A673 (cell line): ENCODE results near the gene TCAIM.
"Not testable (repeated sequence)": the region's sequence is repeated elsewhere in the genome, so short reads cannot be mapped to it uniquely, and the experiment has no call there.

Source experiments
- EZH2 ChIP-seq: fragments of 200-600 bp; sonication (generic); IDR thresholded peaks from 2 replicates; pipeline ENCODE4 v1.6.1; 2017; ENCODE audit warnings: borderline replicate concordance, low read depth, mild to moderate bottlenecking, mixed read lengths, antibody characterized with exemption, low read length; ENCODE audit not compliant: poor library complexity, severe bottlenecking
- TF ChIP-seq, protein P1 (sequence below): fragments of 300-800, 200-600 bp; sonication (generic); conservative IDR thresholded peaks from 2 replicates; pipeline ENCODE4 v1.5.1; 2017; ENCODE audit warnings: low read depth, mild to moderate bottlenecking, antibody characterized with exemption, low read length, moderate library complexity, mixed read lengths

DNA sequence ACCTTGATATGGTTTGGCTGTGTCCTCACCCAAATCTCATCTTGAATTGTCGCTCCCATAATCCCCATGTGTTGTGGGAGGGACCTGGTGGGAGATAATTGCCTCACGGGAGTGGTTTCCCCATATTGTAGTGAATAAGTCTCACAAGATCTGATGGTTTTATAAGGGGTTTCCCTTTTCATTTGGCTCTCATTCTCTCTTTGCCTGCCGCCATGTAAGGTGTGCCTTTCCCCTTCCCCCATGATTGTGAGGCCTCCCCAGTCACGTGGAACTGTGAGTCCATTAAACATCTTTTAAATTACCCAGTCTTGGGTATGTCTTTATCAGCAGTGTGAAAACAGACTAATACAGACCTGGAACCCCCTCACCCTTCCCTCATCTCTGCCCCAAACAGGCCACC is 79.6 kb downstream of the TCAIM start:
- TF ChIP-seq, protein P1, sequence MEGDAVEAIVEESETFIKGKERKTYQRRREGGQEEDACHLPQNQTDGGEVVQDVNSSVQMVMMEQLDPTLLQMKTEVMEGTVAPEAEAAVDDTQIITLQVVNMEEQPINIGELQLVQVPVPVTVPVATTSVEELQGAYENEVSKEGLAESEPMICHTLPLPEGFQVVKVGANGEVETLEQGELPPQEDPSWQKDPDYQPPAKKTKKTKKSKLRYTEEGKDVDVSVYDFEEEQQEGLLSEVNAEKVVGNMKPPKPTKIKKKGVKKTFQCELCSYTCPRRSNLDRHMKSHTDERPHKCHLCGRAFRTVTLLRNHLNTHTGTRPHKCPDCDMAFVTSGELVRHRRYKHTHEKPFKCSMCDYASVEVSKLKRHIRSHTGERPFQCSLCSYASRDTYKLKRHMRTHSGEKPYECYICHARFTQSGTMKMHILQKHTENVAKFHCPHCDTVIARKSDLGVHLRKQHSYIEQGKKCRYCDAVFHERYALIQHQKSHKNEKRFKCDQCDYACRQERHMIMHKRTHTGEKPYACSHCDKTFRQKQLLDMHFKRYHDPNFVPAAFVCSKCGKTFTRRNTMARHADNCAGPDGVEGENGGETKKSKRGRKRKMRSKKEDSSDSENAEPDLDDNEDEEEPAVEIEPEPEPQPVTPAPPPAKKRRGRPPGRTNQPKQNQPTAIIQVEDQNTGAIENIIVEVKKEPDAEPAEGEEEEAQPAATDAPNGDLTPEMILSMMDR: not testable (repeated sequence)
- TF ChIP-seq EZH2: not testable (repeated sequence)
